GM18507 (cell line): ENCODE data around the gene DBN1.

Experiments
- DNase-seq: peaks from one replicate; pipeline ENCODE4 v3.0.0; 2011; ENCODE audit warnings: low read depth; ENCODE audit not compliant: insufficient read length; ENCODE audit errors: extremely low spot score
- FAIRE-seq: peaks from 2 replicates; lab custom pipeline; 2011; peaks lifted over from hg19 to GRCh38; lab: Jason Lieb, UNC

The DBN1 gene

DNA sequence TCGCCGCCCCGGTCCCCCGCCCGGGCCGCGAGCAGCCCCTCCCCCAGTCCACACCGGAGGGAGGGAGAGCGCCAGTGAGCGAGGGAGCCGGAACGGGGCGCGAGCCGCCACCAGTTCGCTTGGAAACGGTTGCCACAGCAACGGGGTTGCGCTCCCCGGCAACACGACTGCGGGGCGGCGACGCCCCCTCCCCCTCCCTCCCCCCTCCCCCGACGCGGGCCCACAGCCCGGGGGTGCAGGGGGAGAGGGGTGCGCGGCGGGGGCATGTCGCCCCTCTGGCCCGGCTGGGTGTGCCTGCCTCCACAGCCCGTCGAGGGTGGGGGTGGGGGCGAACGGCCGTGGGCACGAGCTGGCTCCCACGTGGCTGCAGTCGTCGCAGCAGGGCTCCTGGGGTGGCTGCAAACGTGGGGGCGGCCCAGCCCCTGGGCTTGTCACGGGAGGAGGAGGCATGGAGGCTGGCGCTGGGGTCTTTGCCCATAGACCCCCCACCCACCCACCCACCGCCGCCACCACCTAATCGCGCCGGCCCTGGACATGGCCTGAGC lies 26.3 kb downstream of the DBN1 start:
- FAIRE-seq (peak; percentile 5), DNase-seq (peak; percentile 32)

DNA sequence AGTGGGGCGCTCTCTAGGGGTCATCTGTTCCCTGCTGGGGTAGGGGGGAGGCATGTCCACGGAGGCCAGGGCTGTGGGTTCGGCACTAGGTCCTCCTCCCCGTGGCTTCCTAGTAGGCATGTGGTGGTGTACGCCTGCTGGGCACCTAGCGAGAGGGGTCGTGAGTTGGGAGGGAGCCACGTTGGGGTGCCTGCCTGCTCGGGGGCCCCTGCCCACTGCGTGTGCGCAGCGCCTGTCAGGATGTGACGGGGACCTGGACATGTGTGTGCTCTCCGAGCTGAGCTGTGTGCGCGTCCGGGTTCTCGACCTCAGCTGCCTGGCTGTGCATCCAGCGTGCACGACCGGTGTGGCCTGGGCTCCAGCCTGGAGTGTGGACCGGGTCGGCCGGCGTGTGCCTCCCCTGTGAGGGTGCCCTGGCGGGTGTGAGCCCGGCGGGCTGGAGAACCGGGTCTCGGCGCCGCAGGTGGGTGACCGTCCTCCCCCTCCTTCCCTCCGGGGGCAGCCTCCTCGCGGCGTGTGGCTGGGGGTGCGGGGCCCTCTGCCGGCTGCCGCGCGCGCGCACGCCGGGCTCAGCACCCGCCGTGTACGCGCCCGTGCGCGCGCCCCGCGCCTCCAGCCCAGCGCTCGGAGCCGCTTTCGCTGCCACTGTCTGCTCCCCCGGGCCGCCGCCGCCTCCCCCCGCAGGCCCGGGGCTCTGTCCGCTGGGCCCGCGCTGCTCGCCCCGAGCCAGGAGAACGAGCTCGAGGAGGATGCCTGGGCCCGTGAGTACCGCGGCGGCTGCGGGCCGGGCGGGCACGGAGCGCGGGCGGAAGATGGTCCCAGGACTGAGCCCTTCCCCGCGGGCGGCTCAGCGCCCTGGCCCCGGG lies 27.0 kb downstream of the DBN1 start, which contains the start of gene PRR7:
PRR7 (plus strand) TSS at position 615 of the 866 bp plus-strand sequence. CDS start 8,254 bp downstream, outside the sequence.
- peak; percentile 83 for FAIRE-seq
- DNase-seq = peak; percentile 70

DNA sequence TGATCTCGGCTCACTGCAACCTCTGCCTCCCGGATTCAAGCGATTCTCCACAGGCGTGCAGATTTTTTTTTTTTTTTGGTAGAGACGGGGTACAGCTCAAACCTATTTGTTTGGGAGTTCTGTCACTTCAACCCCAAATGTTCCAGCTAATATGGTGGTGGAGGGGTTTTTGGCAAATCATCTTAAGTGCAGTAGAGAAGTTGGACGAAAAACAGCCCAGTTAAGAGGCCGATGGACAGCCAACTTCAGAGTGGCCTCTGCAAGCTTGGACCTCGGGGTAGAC lies 27.6 kb downstream of the DBN1 start:
- DNase-seq (no peak), FAIRE-seq (no peak)

DNA sequence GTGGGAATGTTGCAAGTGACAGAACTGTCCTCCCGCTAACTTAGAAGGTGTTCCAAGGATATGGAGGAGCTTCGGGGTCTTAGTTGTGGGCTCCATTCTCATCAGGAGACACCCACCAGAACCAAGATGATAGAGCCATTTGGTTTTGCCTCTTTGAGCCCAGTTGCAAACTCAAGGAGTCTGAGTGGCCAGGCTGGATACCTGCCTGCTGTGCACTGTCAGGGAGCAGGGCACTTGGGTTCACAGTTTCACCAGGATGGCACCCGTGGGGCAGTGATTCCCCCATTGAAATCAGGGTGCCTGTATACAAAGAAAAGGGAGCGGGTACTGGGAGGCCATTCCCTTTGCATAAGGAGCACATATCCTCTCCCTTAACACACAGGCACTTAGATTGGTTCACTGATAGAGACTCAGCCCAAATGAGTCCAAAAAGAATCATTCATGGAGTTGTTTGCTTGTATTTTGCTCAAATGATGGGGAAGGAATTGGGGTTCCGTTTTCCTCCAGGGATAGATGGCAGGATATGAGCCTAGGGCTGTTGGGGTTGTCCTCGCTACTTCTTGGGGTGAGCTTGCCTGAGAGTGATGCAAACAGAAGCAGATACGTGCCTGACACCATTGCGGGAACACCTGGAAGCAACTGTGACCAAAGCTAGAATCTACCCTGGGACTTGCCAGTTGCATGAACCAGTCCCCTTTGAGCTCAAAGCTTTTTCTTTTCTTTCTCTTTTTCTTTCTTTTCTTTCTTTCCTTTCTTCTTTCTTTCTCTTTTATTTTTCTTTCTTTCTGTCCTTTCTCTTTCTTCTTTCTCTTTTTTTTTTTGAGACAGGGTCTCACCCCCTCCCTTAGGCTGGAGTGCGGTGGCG lies 28.1 kb downstream of the DBN1 start:
- FAIRE-seq (peak; percentile 60), DNase-seq (no peak)

DNA sequence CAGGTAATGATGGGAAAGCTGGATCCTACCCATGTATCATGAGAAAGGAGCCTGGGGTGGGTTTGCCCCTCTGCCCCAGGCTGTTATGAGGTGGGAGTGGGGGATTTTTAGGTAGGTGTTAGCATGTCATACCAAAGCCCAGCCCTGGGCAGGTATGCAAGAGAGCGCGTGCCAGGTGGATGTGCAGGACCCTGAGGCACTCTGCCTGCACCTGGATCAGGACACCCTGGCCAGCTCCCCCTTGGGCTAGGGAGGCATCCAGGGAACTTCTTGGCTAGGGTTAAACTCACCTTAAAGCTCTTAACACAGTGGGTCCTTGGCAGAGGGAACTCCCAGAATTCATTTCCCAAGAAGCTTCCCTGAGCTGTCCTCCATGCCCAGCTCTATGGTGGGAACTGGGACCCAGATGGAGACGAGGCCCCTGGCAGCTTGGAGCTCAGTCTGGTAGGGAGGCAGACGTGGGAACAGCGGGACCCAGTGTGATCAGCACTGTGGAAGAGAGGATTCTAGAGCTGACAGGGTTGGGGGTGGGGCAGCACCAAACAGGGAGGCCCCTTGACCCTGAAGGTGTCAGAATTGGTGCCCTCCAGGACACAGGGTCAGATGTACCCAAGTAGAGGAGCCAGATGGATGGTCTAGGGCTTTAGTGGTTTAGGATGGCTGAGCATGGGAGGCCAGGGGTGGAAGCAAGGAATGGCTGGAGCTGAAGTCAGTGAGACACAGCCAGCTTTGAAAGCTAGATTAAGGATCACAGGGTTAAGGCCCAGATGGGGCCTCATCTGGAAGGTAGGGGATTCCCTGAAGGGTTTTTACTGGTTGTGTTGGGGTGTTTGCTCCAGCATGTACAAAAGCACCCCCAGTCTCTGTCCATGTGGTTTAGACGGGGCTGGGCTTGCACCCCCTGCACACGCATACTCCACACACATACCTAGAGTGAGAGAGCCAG lies 29.1 kb downstream of the DBN1 start:
- FAIRE-seq = peak; percentile 57
- DNase-seq = no peak

DNA sequence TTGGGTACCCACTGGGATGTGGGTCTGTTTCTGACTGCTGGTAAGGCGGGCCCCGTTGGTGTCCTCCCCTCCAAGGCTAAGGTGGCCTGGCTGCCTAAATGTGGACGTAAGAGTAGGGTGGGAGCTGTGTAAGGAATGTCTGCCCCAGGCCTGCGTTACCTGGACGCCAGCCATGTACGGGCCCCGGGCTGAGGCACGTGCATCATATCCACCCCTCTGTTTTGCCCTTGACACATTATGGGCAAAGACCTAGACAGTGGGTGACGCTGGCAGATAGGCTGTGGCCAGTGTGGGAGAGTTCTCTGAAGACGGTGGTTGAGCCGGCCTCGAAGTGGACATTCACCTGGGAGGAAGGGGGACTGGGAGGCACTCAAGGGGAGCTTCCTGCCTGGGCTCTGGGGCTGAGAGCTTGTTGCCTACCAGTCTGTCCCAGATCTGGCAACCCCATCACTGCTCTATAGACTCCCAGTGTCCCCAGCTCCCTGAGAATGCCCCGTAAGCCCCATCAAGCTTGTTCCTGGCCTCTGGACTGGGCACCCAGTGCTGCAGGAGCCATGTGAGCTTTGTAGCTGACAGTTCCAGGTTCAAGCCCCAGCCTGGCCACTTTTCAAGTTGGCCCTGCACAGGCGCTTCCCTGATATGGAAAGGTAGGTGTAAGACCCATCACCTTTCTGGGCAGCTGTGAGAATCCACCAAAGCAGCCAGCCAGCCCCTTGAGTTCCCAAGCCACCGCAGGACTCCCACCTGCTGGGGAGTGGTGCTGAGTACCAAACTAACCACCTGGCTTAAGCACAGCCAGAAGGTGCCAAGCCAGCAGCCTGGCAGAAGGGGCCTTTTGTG lies 30.1 kb downstream of the DBN1 start:
- no peak for DNase-seq
- FAIRE-seq = no peak

DNA sequence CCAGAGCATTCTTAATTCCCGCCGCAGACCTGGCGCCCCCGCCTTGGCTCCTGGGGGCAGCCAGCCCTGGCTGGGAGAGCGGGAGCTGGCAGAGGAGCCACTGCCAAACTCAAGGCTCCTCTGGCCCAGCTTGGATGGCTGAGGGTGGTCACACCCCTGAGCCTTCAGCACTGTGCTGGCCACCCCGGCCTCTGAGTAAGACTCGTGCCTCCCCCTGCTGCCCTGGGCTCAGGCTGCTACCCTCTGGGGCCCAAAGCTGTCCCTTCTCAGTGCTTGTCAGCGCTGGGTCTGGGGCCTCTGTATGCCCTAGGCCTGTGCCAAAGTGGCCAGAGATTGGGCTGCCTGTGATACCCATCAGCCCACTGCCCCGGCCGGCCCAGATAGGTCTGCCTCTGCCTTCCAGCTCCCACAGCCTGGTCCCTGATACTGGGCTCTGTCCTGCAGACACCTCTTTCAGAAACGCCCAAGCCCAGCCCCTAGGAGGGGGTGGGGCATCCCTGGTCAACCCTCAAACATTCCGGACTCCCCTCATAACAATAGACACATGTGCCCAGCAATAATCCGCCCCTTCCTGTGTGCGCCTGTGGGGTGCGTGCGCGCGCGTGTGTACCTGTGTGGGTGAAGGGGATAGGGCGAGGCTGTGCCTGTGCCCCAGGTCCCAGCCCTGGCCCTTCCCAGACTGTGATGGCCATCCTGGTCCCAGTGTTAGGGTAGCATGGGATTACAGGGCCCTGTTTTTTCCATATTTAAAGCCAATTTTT lies 31.2 kb downstream of the DBN1 start:
- DNase-seq (no peak), FAIRE-seq (no peak)

DNA sequence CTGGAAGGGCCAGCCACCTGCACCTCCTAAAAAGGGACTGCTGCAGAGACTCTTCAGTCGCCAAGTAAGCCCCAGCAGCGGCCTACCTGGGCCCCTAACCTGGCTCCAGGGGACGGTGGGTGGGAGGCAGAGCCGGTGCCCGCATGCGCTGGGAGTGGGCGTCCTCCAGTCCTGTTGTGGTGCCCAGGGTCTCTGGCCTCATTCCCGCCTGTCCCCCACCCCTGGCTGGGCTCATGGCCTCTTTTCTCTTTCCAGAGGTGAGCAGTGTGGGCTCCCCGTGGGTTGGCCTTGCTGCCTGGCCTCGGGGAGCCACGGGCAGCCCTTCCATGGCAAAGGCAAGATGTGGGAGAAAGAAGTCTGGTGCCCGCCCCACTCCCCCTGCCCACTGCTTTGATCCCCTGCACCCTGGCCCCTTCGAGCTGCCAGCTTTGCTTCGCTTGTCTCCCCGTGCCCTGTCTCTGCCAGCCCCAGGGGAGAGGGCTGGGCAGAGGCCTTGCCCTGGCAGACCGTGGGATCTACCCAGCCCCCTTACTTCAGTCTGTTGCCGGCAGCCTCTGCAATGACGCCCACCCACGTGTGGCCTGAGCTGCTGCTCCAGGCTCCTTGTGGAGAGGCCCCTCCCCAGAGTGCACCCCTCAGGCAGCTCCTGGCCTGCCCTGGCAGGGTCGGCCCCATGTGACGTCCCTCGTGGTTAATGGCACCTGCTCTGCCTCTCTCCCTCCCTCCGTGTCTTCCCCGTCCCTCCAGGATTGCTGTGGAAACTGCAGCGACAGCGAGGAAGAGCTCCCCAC lies 32.2 kb downstream of the DBN1 start:
- DNase-seq = no peak
- no peak for FAIRE-seq

DNA sequence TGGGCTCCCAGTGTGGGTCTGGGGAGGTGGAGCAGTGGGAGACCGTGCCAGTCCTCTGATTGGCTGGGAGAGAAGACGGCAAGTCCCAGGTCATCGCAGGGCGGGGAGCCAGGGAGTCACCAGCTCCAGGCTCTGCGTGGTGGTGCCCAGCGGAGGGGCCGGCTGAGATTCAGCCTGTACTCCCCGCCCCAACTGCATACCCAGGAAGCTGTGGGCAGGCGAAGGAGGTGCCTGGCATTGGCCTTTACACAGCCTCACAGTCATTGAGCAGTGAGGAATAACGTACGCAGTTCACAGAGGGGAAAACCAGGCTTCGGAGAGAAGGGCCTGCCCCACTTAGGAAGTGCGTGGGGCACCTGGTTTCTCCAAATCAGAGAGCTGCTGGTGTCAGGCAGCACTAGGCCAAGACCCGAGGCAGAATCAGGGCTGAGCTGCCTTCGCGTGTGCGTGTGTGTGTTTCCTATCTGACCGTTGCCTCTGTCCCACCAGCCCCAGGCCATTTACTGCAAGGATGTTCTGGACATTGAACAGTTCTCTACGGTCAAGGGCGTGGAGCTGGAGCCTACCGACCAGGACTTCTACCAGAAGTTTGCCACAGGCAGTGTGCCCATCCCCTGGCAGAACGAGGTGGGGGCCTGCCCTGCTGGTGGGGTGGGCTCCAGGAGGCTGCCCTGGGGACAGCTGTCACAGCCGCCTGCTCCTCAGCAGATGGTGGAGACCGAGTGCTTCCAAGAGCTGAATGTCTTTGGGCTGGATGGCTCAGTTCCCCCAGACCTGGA lies 33.0 kb downstream of the DBN1 start:
- FAIRE-seq (no peak), DNase-seq (no peak)

DNA sequence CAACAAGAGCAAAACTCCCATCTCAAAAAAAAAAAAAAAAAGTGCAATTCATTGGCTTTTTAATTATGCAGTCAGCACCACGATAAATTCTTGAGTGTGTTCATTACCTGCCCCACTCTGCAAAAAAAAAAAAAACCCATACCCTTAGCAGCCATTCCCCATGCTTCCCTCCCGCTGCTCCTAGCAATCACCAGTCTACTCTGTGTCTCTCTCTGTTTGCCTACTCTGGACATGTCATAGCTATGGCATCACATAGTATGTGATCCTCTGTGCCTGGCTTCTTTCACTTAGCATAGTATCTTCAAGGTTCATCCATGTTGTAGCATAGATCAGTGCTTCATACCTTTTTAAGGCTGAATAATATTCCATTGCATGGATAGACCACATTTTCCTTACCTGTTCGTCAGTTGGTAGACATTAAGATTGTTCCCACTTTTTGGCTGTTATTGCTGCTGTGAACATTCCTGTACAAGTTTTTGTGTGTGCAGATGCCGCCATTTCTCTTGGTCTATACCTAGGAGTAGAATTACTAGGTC lies 33.8 kb downstream of the DBN1 start:
- no peak for FAIRE-seq
- no peak for DNase-seq

DNA sequence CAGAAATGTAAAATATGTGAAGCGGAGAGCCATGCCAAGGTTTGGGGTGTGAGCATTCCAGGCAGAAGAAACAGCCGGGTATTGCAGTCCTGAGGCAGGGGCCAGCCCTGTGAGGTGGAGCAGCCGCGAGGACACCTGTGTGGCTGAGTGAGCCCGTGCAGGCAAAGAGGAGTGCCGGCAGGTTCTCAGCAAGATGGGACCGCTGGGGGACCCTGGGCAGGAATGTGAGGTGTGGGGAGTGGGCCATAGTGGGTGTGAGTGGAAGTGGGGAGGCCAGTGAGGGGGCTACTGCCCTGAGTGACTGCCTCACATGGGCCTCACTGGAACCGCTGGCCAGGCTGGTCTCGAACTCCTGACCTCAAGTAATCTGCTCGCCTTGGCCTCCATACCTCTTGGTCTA lies 35.0 kb downstream of the DBN1 start:
- no peak for FAIRE-seq
- no peak for DNase-seq

DNA sequence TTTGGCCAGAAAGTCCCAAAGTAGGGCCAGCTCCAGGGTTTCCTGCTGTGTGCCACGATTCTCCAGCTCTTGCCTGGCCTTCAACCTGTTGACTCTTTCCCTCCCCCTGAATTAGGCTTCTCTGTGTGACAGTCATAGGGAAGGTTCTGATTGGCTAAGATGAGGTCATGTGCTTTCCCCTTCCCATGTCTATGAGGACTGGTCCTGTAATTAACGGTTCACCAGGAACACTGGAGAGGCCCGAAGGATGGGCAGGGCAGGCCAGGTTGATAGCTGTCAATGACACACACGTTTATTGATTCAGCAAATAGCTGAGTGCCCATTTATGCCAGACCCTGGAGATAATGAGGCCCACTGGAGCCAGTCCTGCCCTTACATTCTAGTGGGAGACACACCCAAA lies 35.8 kb downstream of the DBN1 start:
- DNase-seq (no peak), FAIRE-seq (no peak)

DNA sequence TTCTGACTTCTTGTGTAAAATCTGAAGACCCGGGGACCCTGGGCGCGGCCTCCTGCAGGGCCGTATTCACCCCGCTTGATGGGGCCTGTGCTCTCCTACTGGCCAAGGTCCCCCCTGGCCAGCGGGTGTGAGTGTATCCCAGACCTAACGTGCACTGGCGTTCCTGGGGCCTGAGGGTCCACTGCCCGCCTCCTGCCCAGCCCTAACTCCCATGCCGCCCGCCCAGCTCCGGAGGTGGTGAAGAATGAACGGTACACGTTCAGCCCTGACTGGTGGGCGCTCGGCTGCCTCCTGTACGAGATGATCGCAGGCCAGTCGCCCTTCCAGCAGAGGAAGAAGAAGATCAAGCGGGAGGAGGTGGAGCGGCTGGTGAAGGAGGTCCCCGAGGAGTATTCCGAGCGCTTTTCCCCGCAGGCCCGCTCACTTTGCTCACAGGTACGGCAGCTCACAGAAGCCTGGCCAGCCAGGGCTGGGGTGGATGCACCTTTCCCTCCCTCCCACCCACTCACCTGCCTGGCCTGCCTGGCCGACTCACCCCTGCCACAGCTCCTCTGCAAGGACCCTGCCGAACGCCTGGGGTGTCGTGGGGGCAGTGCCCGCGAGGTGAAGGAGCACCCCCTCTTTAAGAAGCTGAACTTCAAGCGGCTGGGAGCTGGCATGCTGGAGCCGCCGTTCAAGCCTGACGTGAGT lies 37.4 kb downstream of the DBN1 start:
- DNase-seq = no peak
- FAIRE-seq = no peak

DNA sequence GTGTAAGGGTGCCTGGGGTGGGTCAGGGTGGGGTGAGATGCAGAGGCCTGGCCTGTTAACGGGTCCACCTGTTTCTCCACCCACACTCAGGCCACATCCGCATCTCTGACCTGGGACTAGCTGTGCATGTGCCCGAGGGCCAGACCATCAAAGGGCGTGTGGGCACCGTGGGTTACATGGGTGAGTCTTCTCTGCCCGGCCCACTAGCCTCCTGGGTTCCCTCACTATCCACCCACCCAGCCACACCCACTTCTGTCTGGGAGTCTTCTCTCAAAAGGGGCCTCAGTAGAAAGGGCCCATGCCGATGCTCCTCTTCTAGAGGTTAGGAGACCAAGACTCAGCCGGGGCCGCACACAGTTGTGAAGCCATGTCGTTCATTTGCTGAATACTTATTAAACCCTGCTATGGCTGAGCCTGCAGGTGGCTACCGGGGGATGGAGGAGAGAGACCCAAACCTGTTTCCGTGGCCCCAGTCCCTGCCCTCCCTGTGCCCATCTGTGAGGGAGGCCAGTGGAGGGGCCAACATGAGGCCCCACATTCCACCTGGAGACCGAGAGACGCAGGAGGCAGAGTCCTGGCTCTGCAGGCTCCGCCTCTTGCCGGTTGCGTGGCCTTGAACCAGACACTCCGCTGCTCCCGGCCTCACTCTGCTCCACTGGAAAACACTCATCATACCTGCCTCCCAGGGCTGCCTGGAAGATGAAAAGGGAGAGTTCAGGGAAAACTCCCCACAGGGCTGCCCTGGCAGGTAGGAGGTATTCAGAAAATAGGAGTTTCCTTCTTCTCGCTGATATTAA lies 38.3 kb downstream of the DBN1 start:
- FAIRE-seq = no peak
- no peak for DNase-seq

DNA sequence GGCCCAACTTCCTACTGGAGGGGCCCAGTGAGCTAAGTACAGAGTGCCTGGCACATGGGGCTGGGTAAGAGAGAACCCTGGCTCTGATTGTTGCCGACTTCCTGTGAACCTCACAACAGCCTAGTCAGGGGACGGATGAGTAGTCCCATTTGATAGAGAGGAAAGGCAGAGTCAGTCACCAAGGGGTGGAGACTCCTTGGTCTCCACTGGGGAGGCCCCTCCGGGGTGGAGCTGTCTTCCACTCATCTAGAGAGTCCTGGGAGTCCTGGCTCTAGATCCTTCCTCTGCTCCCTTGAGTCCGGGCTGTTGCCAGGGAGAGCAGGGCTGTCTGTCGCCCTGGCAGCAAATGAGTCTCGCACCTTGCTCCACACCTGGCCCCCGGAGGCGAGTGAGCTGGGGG lies 39.0 kb downstream of the DBN1 start:
- FAIRE-seq = no peak
- DNase-seq = no peak
